GM18951 (cell line): ENCODE measurements around the gene ZNF578.
"Not testable (repeated sequence)": the region's sequence is repeated elsewhere in the genome, so short reads cannot be mapped to it uniquely, and the experiment has no call there.

Experiments
- POLR2A ChIP-seq: IDR thresholded peaks from 4 replicates; pipeline ENCODE4 v1.6.1; 2011; ENCODE audit warnings: mild to moderate bottlenecking; ENCODE audit not compliant: insufficient read length, insufficient read depth; ENCODE audit errors: extremely low read depth
- in situ Hi-C: fragments of 300-500 bp; cut with MboI; formaldehyde crosslinking; loops from one replicate; pipeline ENCODE4 v1.12.0; 2022; ENCODE audit warnings: low sequenced_read_pairs, mixed read lengths, inconsistent platforms; ENCODE audit not compliant: unreplicated experiment

Gene ZNF578

GRCh38 chr19:52527956-52528351, 74.6 kb downstream of the ZNF578 start:
- TF ChIP-seq POLR2A = no peak
- in situ Hi-C loops = no loop called here

- in situ Hi-C loops = no loop called here
- no peak for TF ChIP-seq POLR2A
Observed at GRCh38 chr19:52532480-52532879, 79.1 kb downstream of the ZNF578 start.

GRCh38 chr19:52533901-52534300, 80.5 kb downstream of the ZNF578 start:
- TF ChIP-seq POLR2A = no peak
- in situ Hi-C loops = no loop called here

- in situ Hi-C loops = not testable (repeated sequence)
Observed at GRCh38 chr19:52535385-52535770, 82.0 kb downstream of the ZNF578 start.

GRCh38 chr19:52535771-52536447, 82.6 kb downstream of the ZNF578 start:
- peak; percentile 79 for TF ChIP-seq POLR2A
- in situ Hi-C loops = no loop called here

- TF ChIP-seq POLR2A = no peak
- in situ Hi-C loops = no loop called here
Observed at GRCh38 chr19:52536448-52536800, 83.1 kb downstream of the ZNF578 start.

- in situ Hi-C loops = not testable (repeated sequence)
Observed at GRCh38 chr19:52538815-52539214, 85.5 kb downstream of the ZNF578 start.

GRCh38 chr19:52541176-52541575, 87.8 kb downstream of the ZNF578 start:
- in situ Hi-C loops = not testable (repeated sequence)

GRCh38 chr19:52541608-52542007, 88.3 kb downstream of the ZNF578 start:
- no peak for TF ChIP-seq POLR2A
- in situ Hi-C loops = no loop called here

- in situ Hi-C loops = not testable (repeated sequence)
Observed at GRCh38 chr19:52542541-52542940, 89.2 kb downstream of the ZNF578 start.

- in situ Hi-C loops = no loop called here
- TF ChIP-seq POLR2A = no peak
Observed at GRCh38 chr19:52542984-52543664, 89.8 kb downstream of the ZNF578 start.

GRCh38 chr19:52554216-52554971, 101.0 kb downstream of the ZNF578 start:
- TF ChIP-seq POLR2A = no peak
- in situ Hi-C loops = no loop called here

GRCh38 chr19:52557231-52557995, 104.1 kb downstream of the ZNF578 start:
- TF ChIP-seq POLR2A = no peak
- in situ Hi-C loops = no loop called here

- in situ Hi-C loops = not testable (repeated sequence)
Observed at GRCh38 chr19:52558732-52559445, 105.5 kb downstream of the ZNF578 start.

- in situ Hi-C loops = not testable (repeated sequence)
Observed at GRCh38 chr19:52561611-52562010, 108.3 kb downstream of the ZNF578 start.
